Measurements from ENCODE around the gene GRID2IP. TPM values are rescaled to one million over a fixed set of nuclear protein-coding genes. Genes with fewer than 3 reads are reported as not detected.
A peak's percentile ranks its signal among the peaks of the same experiment; 100 is the strongest.

Gene GRID2IP
- total and polyA plus RNA-seq, 10 of the 15 experiments (the other 5 are each of a cell fraction or from before 2014, with no cell fraction given), result not detected

DNA sequence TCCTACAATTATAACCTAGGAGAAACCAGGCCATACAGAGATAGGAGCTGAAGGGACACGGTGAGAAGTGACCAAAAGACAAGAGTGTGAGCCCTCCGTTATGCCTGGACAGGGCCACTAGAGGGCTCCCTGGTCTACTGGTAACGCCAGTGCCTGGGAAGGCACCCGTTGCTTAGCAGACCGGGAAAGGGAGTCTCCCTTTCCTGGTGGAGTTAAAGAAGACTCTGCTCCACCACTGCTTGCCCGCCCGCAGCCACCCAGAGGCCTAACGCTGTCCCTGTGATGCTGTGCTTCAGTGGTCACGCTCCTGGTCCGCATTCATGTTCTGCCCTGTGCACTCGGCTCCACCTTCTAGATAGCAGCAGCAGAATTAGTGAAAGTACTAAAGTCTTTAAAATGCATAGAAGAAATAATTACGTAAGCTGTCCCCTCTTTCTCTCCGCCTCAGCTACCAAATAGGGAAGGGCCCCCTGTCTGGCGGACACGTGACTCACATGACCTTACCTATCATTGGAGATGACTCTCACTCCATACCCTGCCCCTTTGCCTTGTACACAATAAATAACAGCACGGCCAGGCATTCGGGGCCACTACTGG is 34.8 kb downstream of the GRID2IP start:
- CTCF ChIA-PET, result interaction anchor here (0.7 to 2.7 kb wide), 24 partner anchors 11 to 851 kb away, joined by 3 to 38 read pairs (median 4); partner anchors contain the start of genes INTS15 and ZDHHC4
- no peaks in the 10 kb centered on the region for H3K79me2 ChIP-seq (ENCODE audit: control insufficient read depth, insufficient read depth, low read length)
- 8% methylated on average over 17 of the region's 17 CpGs for WGBS (ENCODE audit: insufficient coverage, insufficient replicate concordance, low lambda C conversion rate, missing lambda C conversion rate)
- no peaks in the 10 kb centered on the region for H4K20me1 ChIP-seq (ENCODE audit: control insufficient read depth, insufficient read depth)
- DNase-seq (ENCODE audit: low read depth, low spot score) (peak; percentile 8), ATAC-seq (peak; percentile 93), FAIRE-seq (peak; percentile 95)
- intact Hi-C loops (cut with micrococcal nuclease; ENCODE audit: unreplicated experiment), result loop anchor here (2.0 to 5.0 kb wide), 4 partner anchors 56 to 659 kb away; no protein-coding TSS in a partner anchor
- SMC1A ChIA-PET (ENCODE audit: uncharacterized antibody, unreplicated experiment), result interaction anchor here (0.7 to 2.0 kb wide), 5 partner anchors 10 to 660 kb away, joined by 3 to 15 read pairs (median 4); partner anchors contain the start of gene INTS15
- H3K4me3 ChIP-seq, result peak overlapping the region; percentile 25; the same call in 1 of the 2 replicates
- no TSS peak for BruUV-seq (replicated peaks)
- in situ Hi-C loops (cut with MboI), result no loop called here
- H2AFZ ChIP-seq (ENCODE audit: control insufficient read depth, low read depth, low read length), result peak overlapping the region; percentile 58
- H3K4me1 ChIP-seq (ENCODE audit: control insufficient read depth, insufficient read depth, low read length), result peaks cover 3% of the 10 kb centered on the region; the same call in 1 of the 2 replicates
- no peak overlapping the region for H3K27ac ChIP-seq (ENCODE audit: control insufficient read depth, insufficient read depth)
- no peaks in the 10 kb centered on the region for H3K27me3 ChIP-seq (replicated peaks in 1 of 2; ENCODE audit: control insufficient read depth in 2 of 2, insufficient read depth in 2 of 2, low read length in 1 of 2)
- H3K9ac ChIP-seq (ENCODE audit: control insufficient read depth, insufficient read depth, low read length), result no peak overlapping the region
- RAD21 ChIA-PET (ENCODE audit: unreplicated experiment), result interaction anchor here (1.1 to 3.3 kb wide), 6 partner anchors 10 to 661 kb away, joined by 4 to 16 read pairs (median 5); no protein-coding TSS in a partner anchor
- no peaks in the 10 kb centered on the region for H3K9me3 ChIP-seq (replicated peaks; ENCODE audit: control insufficient read depth, insufficient read depth, low read length)
- POLR2A ChIA-PET, result no interaction called here
- no peaks in the 10 kb centered on the region for H3K36me3 ChIP-seq (ENCODE audit: control insufficient read depth in 2 of 2, insufficient read depth in 2 of 2, low read length in 1 of 2)
- peak overlapping the region; percentile 89 for H3K4me2 ChIP-seq (ENCODE audit: control insufficient read depth, insufficient read depth)
- 0 out of 2 replicates have a peak, but pooled peaks have one; percentile 30 for TF ChIP-seq LARP7 (IDR thresholded peaks at IDR 0.05)
- TF ChIP-seq, protein P1, sequence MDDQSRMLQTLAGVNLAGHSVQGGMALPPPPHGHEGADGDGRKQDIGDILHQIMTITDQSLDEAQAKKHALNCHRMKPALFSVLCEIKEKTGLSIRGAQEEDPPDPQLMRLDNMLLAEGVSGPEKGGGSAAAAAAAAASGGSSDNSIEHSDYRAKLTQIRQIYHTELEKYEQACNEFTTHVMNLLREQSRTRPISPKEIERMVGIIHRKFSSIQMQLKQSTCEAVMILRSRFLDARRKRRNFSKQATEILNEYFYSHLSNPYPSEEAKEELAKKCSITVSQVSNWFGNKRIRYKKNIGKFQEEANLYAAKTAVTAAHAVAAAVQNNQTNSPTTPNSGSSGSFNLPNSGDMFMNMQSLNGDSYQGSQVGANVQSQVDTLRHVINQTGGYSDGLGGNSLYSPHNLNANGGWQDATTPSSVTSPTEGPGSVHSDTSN (IDR thresholded peaks at IDR 0.05; ENCODE audit: insufficient replicate concordance, low read depth, low read length), result no peak
- TF ChIP-seq, protein P2, sequence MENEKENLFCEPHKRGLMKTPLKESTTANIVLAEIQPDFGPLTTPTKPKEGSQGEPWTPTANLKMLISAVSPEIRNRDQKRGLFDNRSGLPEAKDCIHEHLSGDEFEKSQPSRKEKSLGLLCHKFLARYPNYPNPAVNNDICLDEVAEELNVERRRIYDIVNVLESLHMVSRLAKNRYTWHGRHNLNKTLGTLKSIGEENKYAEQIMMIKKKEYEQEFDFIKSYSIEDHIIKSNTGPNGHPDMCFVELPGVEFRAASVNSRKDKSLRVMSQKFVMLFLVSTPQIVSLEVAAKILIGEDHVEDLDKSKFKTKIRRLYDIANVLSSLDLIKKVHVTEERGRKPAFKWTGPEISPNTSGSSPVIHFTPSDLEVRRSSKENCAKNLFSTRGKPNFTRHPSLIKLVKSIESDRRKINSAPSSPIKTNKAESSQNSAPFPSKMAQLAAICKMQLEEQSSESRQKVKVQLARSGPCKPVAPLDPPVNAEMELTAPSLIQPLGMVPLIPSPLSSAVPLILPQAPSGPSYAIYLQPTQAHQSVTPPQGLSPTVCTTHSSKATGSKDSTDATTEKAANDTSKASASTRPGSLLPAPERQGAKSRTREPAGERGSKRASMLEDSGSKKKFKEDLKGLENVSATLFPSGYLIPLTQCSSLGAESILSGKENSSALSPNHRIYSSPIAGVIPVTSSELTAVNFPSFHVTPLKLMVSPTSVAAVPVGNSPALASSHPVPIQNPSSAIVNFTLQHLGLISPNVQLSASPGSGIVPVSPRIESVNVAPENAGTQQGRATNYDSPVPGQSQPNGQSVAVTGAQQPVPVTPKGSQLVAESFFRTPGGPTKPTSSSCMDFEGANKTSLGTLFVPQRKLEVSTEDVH (IDR thresholded peaks at IDR 0.05; ENCODE audit: low read depth, partially characterized antibody), result no peak
- no peak for TF ChIP-seq PML (IDR thresholded peaks at IDR 0.05; ENCODE audit: low read length)
- TF ChIP-seq ZZZ3 (IDR thresholded peaks at IDR 0.05; ENCODE audit: control insufficient read depth, insufficient read length, low read depth), result no peak
- peak; percentile 71 for TF ChIP-seq SMC3 (IDR thresholded peaks at IDR 0.05; ENCODE audit: borderline replicate concordance, low read length)
- no peak for TF ChIP-seq FOXM1 (IDR thresholded peaks at IDR 0.05; ENCODE audit: low read depth, low read length)
- peak; percentile 81 for TF ChIP-seq RAD21 (IDR thresholded peaks at IDR 0.05; ENCODE audit: insufficient read depth, low read depth, low read length)
- no peak for TF ChIP-seq NFIC (IDR thresholded peaks at IDR 0.05; ENCODE audit: low read depth, low read length)
- no peak for TF ChIP-seq NR2C2 (IDR thresholded peaks at IDR 0.05; ENCODE audit: borderline replicate concordance, control insufficient read depth, insufficient read length, low read depth)
- no peak for TF ChIP-seq MEF2B (IDR thresholded peaks at IDR 0.05; ENCODE audit: partially characterized antibody, poor library complexity, severe bottlenecking)
- TF ChIP-seq RB1 (IDR thresholded peaks at IDR 0.05; ENCODE audit: borderline replicate concordance), result peak; percentile 58; the same call in 1 of the 2 replicates
- peak in 1 of 2 experiments; percentile 30; a peak in 2 of 4 replicates for TF ChIP-seq BHLHE40 (IDR thresholded peaks at IDR 0.05; ENCODE audit: borderline replicate concordance in 1 of 2, low read depth in 2 of 2, low read length in 1 of 2)
- TF ChIP-seq, protein P3, sequence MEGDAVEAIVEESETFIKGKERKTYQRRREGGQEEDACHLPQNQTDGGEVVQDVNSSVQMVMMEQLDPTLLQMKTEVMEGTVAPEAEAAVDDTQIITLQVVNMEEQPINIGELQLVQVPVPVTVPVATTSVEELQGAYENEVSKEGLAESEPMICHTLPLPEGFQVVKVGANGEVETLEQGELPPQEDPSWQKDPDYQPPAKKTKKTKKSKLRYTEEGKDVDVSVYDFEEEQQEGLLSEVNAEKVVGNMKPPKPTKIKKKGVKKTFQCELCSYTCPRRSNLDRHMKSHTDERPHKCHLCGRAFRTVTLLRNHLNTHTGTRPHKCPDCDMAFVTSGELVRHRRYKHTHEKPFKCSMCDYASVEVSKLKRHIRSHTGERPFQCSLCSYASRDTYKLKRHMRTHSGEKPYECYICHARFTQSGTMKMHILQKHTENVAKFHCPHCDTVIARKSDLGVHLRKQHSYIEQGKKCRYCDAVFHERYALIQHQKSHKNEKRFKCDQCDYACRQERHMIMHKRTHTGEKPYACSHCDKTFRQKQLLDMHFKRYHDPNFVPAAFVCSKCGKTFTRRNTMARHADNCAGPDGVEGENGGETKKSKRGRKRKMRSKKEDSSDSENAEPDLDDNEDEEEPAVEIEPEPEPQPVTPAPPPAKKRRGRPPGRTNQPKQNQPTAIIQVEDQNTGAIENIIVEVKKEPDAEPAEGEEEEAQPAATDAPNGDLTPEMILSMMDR (IDR thresholded peaks at IDR 0.05 in 2 of 3, conservative IDR thresholded peaks at IDR 0.05 in 1 of 3; ENCODE audit: control insufficient read depth in 2 of 3, extremely low read depth in 1 of 3, insufficient read depth in 1 of 3, low read depth in 3 of 3, low read length in 3 of 3), result peak; percentile 72 to 93 (median 85)
- TF ChIP-seq NBN (IDR thresholded peaks at IDR 0.05), result 0 out of 2 replicates have a peak, but pooled peaks have one; percentile 26

All from GM12878 (cell line).